COLO668 (cell line): ENCODE data around the gene PMPCA.
A peak's percentile ranks its signal among the peaks of the same experiment; 100 is the strongest.

Experiments
- DNase-seq: peaks from one replicate; lab custom pipeline; 2025; ENCODE audit not compliant: unreplicated experiment; lab: John Stamatoyannopoulos, UW

PMPCA gene

GRCh38 chr9:136433849-136434579 lies 23.6 kb downstream of the PMPCA start:
- no peak for DNase-seq

GRCh38 chr9:136434580-136435169 lies 24.2 kb downstream of the PMPCA start:
- no peak for DNase-seq

GRCh38 chr9:136436055-136436634 lies 25.7 kb downstream of the PMPCA start:
- no peak for DNase-seq

GRCh38 chr9:136437430-136437829 lies 27.0 kb downstream of the PMPCA start:
- DNase-seq = peak; percentile 27

GRCh38 chr9:136437839-136438547 lies 27.5 kb downstream of the PMPCA start:
- DNase-seq = no peak

- DNase-seq = peak; percentile 48
Measured at GRCh38 chr9:136438548-136439480, 28.4 kb downstream of the PMPCA start.

GRCh38 chr9:136439481-136440408 lies 29.3 kb downstream of the PMPCA start, which contains the start of gene INPP5E:
TSS of gene INPP5E (minus strand) at chr9:136439845. CDS start at chr9:136439419, 426 bp downstream.
- peak; percentile 84 for DNase-seq

GRCh38 chr9:136441191-136441680 lies 30.8 kb downstream of the PMPCA start:
- no peak for DNase-seq

GRCh38 chr9:136441681-136442245 lies 31.3 kb downstream of the PMPCA start:
- no peak for DNase-seq

- DNase-seq = no peak
Measured at GRCh38 chr9:136442265-136442664, 31.8 kb downstream of the PMPCA start.

GRCh38 chr9:136443087-136443486 lies 32.6 kb downstream of the PMPCA start:
- no peak for DNase-seq

- no peak for DNase-seq
Measured at GRCh38 chr9:136443687-136444086, 33.2 kb downstream of the PMPCA start.

GRCh38 chr9:136444102-136444501 lies 33.6 kb downstream of the PMPCA start:
- no peak for DNase-seq

- DNase-seq = no peak
Measured at GRCh38 chr9:136445799-136446198, 35.3 kb downstream of the PMPCA start.

GRCh38 chr9:136447173-136447778 lies 36.8 kb downstream of the PMPCA start:
- no peak for DNase-seq

- DNase-seq = no peak
Measured at GRCh38 chr9:136448655-136449054, 38.2 kb downstream of the PMPCA start.

GRCh38 chr9:136451221-136451877 lies 40.9 kb downstream of the PMPCA start:
- DNase-seq = no peak

- DNase-seq = no peak
Measured at GRCh38 chr9:136453326-136453725, 42.9 kb downstream of the PMPCA start.
